NCI-H1417 (cell line): ENCODE data around the gene ZNF546.

Experiments used
- DNase-seq, 3 experiments: peaks; one replicate each; lab custom pipeline; 2025; lab: John Stamatoyannopoulos, UW

The ZNF546 gene

DNA sequence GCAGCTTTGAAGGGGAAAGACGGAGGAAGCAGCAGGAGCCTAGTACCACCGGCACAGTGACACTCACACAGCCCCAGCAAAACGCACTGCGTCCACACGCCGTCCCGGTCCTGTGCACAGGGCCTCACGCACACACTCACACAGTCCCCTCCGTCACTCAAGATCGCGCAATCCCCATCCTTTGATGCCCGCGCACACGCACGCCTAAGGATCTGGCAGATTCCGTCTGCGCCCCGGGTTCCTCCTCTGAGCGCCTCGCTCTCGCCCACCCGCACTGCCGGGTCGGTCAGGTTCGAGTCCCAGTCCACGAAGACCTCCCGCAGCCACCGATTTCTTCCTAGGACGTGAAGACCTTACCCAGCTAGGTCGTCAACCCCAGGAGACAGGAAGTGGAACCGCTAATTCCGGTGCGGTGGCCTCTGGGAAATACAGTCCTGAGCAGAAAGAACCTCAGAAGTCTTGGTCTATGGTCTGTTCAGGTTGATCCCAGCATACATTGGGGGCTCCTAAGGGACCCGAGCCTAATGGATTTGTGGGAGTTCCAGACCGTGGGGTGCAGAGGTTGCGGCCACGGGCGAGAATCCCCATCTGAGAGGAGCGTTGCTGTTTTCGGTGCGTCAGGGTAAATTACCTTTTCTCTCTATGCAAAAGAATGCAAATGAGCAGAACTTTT is 59.1 kb downstream of the ZNF546 start, which contains the start of gene ZNF780B:
Gene ZNF780B (minus strand): TSS at position 400 of the 673 bp plus-strand sequence. CDS start 5,899 bp downstream, outside the sequence.
- DNase-seq, result peak; percentile 61 to 79 (median 70)

DNA sequence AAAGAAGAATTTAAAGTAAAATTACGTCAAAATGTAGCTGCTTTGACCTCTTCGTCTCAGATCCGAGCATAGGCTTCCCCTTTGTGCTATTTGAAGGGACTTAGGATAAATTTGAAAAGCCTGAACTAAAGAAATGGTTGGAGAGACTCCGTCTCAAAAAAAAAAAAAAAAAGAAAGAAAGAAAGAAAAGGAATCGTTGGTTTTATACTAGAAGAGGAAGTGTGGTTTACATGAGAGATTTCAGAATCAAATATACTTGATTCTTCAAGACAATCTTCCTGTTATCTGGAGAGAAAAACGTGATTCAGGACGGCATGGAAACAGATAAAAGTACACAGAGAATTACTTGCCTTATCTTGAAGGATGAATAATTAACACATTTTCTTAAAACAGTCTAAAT is 59.6 kb downstream of the ZNF546 start:
- no peak for DNase-seq

DNA sequence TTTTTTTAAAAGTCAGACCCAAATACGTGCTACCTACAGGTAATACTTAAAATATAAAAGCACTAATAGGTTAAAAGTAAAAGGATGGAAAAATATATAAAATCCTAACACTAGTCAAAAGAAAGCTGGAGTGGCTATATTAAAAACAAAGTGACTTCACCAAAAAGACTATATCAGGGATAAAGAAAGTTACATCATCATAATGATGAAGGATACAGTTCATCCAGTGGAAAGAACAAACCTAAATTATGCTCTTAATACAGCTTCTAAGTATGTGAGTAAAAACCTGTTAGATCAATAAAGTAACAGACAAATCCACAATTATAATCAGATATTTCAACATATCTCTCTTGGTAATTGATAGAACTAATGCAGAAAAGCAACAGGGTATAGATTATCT is 60.3 kb downstream of the ZNF546 start:
- DNase-seq, result no peak

- DNase-seq, result no peak
These were observed 62.8 kb downstream of the ZNF546 start for GRCh38 chr19:40059624-40060023.

GRCh38 chr19:40070058-40070457 is 73.2 kb downstream of the ZNF546 start:
- DNase-seq, result no peak
